ENCODE measurements around the gene PCBP3.

Gene PCBP3

GRCh38 chr21:45930792-45931191 lies 287.3 kb downstream of the PCBP3 start:
- TF ChIP-seq CTCF (IDR thresholded peaks at IDR 0.05; ENCODE audit: extremely low read depth, missing control alignments), result no peak
- no peak for DNase-seq (ENCODE audit: low spot score)

- DNase-seq (ENCODE audit: low spot score), result no peak
- TF ChIP-seq CTCF (IDR thresholded peaks at IDR 0.05; ENCODE audit: extremely low read depth, missing control alignments), result no peak
These were observed 288.0 kb downstream of the PCBP3 start for GRCh38 chr21:45931397-45931969.

GRCh38 chr21:45932922-45933502 lies 289.5 kb downstream of the PCBP3 start:
- no peak for DNase-seq (ENCODE audit: low spot score)
- no peak for TF ChIP-seq CTCF (IDR thresholded peaks at IDR 0.05; ENCODE audit: extremely low read depth, missing control alignments)

- TF ChIP-seq CTCF (IDR thresholded peaks at IDR 0.05; ENCODE audit: extremely low read depth, missing control alignments), result no peak
- DNase-seq (ENCODE audit: low spot score), result no peak
These were observed 290.6 kb downstream of the PCBP3 start for GRCh38 chr21:45934085-45934484.

- DNase-seq (ENCODE audit: low spot score), result no peak
- TF ChIP-seq CTCF (IDR thresholded peaks at IDR 0.05; ENCODE audit: extremely low read depth, missing control alignments), result no peak
These were observed 291.0 kb downstream of the PCBP3 start for GRCh38 chr21:45934554-45934953.

- TF ChIP-seq CTCF (IDR thresholded peaks at IDR 0.05; ENCODE audit: extremely low read depth, missing control alignments), result no peak
- DNase-seq (ENCODE audit: low spot score), result no peak
These were observed 292.1 kb downstream of the PCBP3 start for GRCh38 chr21:45935628-45936027.

- no peak for TF ChIP-seq CTCF (IDR thresholded peaks at IDR 0.05; ENCODE audit: extremely low read depth, missing control alignments)
- DNase-seq (ENCODE audit: low spot score), result no peak
These were observed 294.4 kb downstream of the PCBP3 start for GRCh38 chr21:45937721-45938452.
